Upper lobe of left lung (tissue), 6 donors: ENCODE data around the gene ZBTB17. TPM values are rescaled to one million over a fixed set of nuclear protein-coding genes. Genes with fewer than 3 reads are reported as not detected.

Experiments used
- ATAC-seq, 2 donors: fragments of 200-7000 bp; cut with Tn5 transposase; one replicate each; pipeline ENCODE4 v1.9.1; 2022; ENCODE audit warnings: mild to moderate bottlenecking in 2 of 2, moderate library complexity in 2 of 2; ENCODE audit not compliant: low FRiP score in 2 of 2
- DNase-seq, 2 donors: peaks; one replicate each; pipeline ENCODE4 v3.0.0-alpha.2; 2019 to 2020
- H3K27ac ChIP-seq, 4 donors: fragments of 200-600 bp; sonication (generic); one replicate each; pipeline ENCODE4 v1.5.1; 2016 to 2019
- H3K27me3 ChIP-seq, 4 donors: fragments of 200-600 bp; sonication (generic); one replicate each; pipeline ENCODE4 v1.5.1; 2017 to 2019
- H3K36me3 ChIP-seq, 4 donors: fragments of 200-600 bp; sonication (generic); one replicate each; pipeline ENCODE4 v1.5.1; 2016 to 2019
- H3K4me1 ChIP-seq, 4 donors: fragments of 200-600 bp; sonication (generic); one replicate each; pipeline ENCODE4 v1.5.1; 2018 to 2019
- H3K4me3 ChIP-seq, 4 donors: fragments of 200-600 bp; sonication (generic); one replicate each; pipeline ENCODE4 v1.5.1; 2017 to 2019; ENCODE audit warnings: mild to moderate bottlenecking in 2 of 4, moderate library complexity in 1 of 4
- H3K9me3 ChIP-seq, 4 donors: fragments of 200-600 bp; sonication (generic); one replicate each; pipeline ENCODE4 v1.5.1; 2018 to 2019
- EP300 ChIP-seq, 4 donors: sonication (generic); formaldehyde crosslinking; IDR thresholded peaks; one replicate each; pipeline ENCODE4 v1.5.1; 2017; ENCODE audit warnings: antibody characterized with exemption in 4 of 4, control low read depth in 2 of 4
- POLR2A ChIP-seq, 4 donors: fragments of 450-650 bp; IDR thresholded peaks; one replicate each; pipeline ENCODE4 v1.5.1; 2016 to 2017; ENCODE audit warnings: antibody characterized with exemption in 4 of 4, mild to moderate bottlenecking in 2 of 4
- POLR2AphosphoS5 ChIP-seq, 2 donors: sonication (generic); formaldehyde crosslinking; IDR thresholded peaks; one replicate each; pipeline ENCODE4 v1.5.1; 2017; ENCODE audit warnings: antibody characterized with exemption in 2 of 2
- WGBS, 2 donors: methylation state at CpG; one replicate each; pipeline ENCODE4 v1.1.5; 2017 to 2018; 5-methylcytosine and 5-hydroxymethylcytosine counted together
- total RNA-seq, 6 donors: library from RNA; depleted of rRNA in 4 of 6; stranded (reverse); fragments of >200 nt in 4 of 6; gene quantifications; one replicate each; pipeline versions ENCODE4 v1.1.0 to v1.2.1, GENCODE V29; 2016 to 2021
- TF ChIP-seq, protein P1 (sequence below), 6 experiments: fragments of 450-650 bp in 4 of 6; fragments of 200-600 bp in 2 of 6; sonication (generic) in 2 of 6; IDR thresholded peaks; one replicate each; pipeline ENCODE4 v1.5.1; 2016 to 2019; ENCODE audit warnings: antibody characterized with exemption in 6 of 6
- donor health status: DM: no; HTN: no; CAD: no; lungs with moderate emphysema.
- donor health status: DM: no; HTN: yes; CAD: no; lungs with severe emphysema.

Gene ZBTB17
- total RNA-seq, 6 donors from 2014 or later = 34.1 to 94.2 (median 42.9) TPM

DNA sequence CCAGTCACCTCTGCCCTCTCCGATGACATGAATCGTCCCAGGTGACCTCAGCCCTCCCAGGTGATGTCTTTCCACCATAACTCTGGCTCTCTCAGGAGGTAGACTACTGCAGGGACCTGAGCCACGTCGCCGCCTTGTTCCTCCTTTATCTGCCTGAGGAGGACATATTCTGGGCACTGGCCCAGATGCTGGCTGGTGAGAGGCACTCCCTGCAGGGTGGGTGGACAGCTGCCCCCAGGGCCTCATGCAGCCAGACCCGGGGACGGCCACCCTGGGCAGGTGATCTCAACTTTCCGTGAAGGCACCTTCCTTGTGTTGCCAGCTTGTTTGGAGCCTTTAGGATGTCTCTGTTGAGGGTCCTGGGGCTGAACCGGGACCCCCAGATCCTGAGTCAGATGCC, 13.9 kb upstream of the ZBTB17 start:
- H3K4me1 ChIP-seq = peaks cover 0 to 4% (median 0%) of the 10 kb centered on the region in 4 donors
- no peaks in the 10 kb centered on the region for H3K36me3 ChIP-seq
- TF ChIP-seq POLR2AphosphoS5 (IDR thresholded peaks at IDR 0.05) = no peak
- TF ChIP-seq POLR2A (IDR thresholded peaks at IDR 0.05) = no peak
- TF ChIP-seq, protein P1, sequence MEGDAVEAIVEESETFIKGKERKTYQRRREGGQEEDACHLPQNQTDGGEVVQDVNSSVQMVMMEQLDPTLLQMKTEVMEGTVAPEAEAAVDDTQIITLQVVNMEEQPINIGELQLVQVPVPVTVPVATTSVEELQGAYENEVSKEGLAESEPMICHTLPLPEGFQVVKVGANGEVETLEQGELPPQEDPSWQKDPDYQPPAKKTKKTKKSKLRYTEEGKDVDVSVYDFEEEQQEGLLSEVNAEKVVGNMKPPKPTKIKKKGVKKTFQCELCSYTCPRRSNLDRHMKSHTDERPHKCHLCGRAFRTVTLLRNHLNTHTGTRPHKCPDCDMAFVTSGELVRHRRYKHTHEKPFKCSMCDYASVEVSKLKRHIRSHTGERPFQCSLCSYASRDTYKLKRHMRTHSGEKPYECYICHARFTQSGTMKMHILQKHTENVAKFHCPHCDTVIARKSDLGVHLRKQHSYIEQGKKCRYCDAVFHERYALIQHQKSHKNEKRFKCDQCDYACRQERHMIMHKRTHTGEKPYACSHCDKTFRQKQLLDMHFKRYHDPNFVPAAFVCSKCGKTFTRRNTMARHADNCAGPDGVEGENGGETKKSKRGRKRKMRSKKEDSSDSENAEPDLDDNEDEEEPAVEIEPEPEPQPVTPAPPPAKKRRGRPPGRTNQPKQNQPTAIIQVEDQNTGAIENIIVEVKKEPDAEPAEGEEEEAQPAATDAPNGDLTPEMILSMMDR (IDR thresholded peaks at IDR 0.05) = no peak
- no peak for TF ChIP-seq EP300 (IDR thresholded peaks at IDR 0.05)
- no peaks in the 10 kb centered on the region for H3K9me3 ChIP-seq
- H3K4me3 ChIP-seq = no peak overlapping the region
- DNase-seq (no peak), ATAC-seq (no peak)
- no peaks in the 10 kb centered on the region for H3K27me3 ChIP-seq
- H3K27ac ChIP-seq = no peak overlapping the region
- 68 to 75% methylated on average over 7 to 8 of the region's 9 CpGs for WGBS, 2 donors

- no peaks in the 10 kb centered on the region for H3K27me3 ChIP-seq
- H3K36me3 ChIP-seq = no peaks in the 10 kb centered on the region
- no peak for ATAC-seq
- H3K9me3 ChIP-seq = no peaks in the 10 kb centered on the region
- no peak overlapping the region for H3K4me3 ChIP-seq
- H3K4me1 ChIP-seq = no peaks in the 10 kb centered on the region
- TF ChIP-seq POLR2A (IDR thresholded peaks at IDR 0.05) (no peak), POLR2AphosphoS5 (IDR thresholded peaks at IDR 0.05) (no peak), EP300 (IDR thresholded peaks at IDR 0.05) (no peak)
- TF ChIP-seq, protein P1 (IDR thresholded peaks at IDR 0.05) = no peak
- no peak for DNase-seq
- 79 to 84% methylated on average over 6 to 10 of the region's 13 CpGs for WGBS, 2 donors
- no peak overlapping the region for H3K27ac ChIP-seq
Observed at GRCh38 chr1:15988856-15989736, 13.2 kb upstream of the ZBTB17 start.

DNA sequence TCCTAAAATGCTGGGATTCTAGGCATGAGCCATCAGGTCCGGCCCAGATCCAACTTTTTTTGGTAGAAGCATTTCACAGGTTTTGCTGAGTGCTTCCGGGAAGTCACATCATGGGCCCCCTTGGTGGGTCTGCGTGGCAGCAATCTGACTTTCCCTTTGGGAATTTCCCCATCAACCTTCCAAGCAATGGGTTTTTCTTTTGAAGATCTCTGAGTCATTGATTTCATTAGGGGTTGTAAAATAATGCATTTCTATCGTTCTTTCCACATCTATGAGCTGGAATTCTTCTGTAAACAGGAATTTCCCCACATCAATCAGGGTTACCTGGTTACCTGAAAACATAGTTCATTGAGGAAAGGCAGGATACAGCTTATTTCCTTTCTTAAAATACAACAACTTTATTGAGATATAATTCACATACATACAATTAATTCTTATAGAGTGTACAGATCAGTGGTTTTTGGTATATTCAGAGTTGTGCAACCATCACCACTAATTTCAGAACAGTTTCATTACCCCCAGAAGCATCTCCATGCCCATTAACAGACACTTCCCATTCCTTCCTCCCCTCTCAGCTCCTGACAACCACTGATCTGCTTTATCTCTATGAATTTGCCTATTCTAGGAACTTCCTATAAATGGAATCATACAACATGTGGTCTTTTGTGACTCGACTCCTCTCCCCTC, 9.9 kb upstream of the ZBTB17 start:
- H3K9me3 ChIP-seq = no peaks in the 10 kb centered on the region
- ATAC-seq = no peak

DNA sequence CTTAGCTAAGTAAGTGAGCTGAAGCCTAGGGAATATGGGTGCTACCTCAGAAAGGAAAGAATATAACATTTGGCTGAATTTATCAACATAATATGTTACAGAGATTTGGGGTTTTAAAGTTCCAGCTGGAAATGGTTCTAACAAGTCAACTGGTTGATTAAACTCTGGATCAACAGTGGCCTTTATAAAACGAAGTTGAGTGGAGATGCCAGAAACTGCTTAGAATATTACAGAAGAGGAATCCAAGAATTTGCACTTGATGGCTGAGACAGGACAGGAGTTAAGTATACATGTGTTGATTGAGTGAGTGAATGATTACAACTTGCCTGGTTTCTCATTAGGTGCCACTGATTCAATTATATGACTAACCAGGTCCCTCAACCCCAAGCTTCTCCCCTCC, 7.4 kb upstream of the ZBTB17 start:
- H3K9me3 ChIP-seq = no peaks in the 10 kb centered on the region
- H3K27me3 ChIP-seq = no peaks in the 10 kb centered on the region
- H3K27ac ChIP-seq = no peak overlapping the region
- 32 to 44% methylated on average over 1 of the region's 1 CpG for WGBS, 2 donors
- peak in 1 of 2 donors; percentile 8 for ATAC-seq
- H3K4me1 ChIP-seq = no peaks in the 10 kb centered on the region
- H3K4me3 ChIP-seq = no peak overlapping the region
- DNase-seq = no peak
- no peaks in the 10 kb centered on the region for H3K36me3 ChIP-seq
- TF ChIP-seq POLR2A (IDR thresholded peaks at IDR 0.05) (no peak), POLR2AphosphoS5 (IDR thresholded peaks at IDR 0.05) (no peak)
- TF ChIP-seq, protein P1 (IDR thresholded peaks at IDR 0.05) = no peak

More for the DNA sequence above, 9.9 kb upstream of the ZBTB17 start:
- H3K27ac ChIP-seq = no peak overlapping the region
- no peak for TF ChIP-seq EP300 (IDR thresholded peaks at IDR 0.05)
- TF ChIP-seq, protein P1 (IDR thresholded peaks at IDR 0.05) = no peak
- no peak for TF ChIP-seq POLR2AphosphoS5 (IDR thresholded peaks at IDR 0.05)
- TF ChIP-seq POLR2A (IDR thresholded peaks at IDR 0.05) = no peak
- WGBS, 2 donors = 58 to 64% methylated on average over 5 of the region's 5 CpGs
- H3K36me3 ChIP-seq = no peaks in the 10 kb centered on the region
- DNase-seq = no peak
- no peaks in the 10 kb centered on the region for H3K4me1 ChIP-seq
- no peaks in the 10 kb centered on the region for H3K27me3 ChIP-seq
- H3K4me3 ChIP-seq = no peak overlapping the region
